ENCODE results near the gene UPB1. TPM values are rescaled to one million over a fixed set of nuclear protein-coding genes. Genes with fewer than 3 reads are reported as not detected.

UPB1 gene
- total and polyA plus RNA-seq, 8 donors, result 0.35 to 0.73 TPM; not detected in 6

DNA sequence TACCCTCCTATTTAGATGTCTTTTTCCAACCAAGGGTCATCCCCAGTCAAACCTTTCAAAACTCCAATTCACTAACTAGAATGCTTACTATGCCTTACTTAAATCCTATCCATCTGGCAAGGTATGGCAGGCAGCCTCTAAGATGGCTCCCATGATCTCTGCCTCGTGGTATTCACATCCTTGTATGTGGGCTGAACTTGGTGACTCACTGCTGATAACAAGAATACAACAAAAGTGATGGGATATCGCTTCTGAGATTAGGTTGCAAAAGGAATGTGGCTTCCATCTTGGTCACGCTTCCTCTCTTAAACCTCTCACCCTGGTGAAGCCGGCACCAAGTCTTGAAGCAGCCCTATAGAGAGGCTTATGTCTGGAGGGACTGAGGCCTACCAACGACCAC, 29.6 kb upstream of the UPB1 start:
- peaks cover 3 to 28% (median 14%) of the 10 kb centered on the region in 4 donors for H3K4me1 ChIP-seq
- intact Hi-C loops (cut with DNase I; ENCODE audit: low total_unique reads), result no loop called here
- no peak overlapping the region for H3K27ac ChIP-seq
- H3K27me3 ChIP-seq, result no peaks in the 10 kb centered on the region
- no peak for DNase-seq
- TF ChIP-seq, protein P1, sequence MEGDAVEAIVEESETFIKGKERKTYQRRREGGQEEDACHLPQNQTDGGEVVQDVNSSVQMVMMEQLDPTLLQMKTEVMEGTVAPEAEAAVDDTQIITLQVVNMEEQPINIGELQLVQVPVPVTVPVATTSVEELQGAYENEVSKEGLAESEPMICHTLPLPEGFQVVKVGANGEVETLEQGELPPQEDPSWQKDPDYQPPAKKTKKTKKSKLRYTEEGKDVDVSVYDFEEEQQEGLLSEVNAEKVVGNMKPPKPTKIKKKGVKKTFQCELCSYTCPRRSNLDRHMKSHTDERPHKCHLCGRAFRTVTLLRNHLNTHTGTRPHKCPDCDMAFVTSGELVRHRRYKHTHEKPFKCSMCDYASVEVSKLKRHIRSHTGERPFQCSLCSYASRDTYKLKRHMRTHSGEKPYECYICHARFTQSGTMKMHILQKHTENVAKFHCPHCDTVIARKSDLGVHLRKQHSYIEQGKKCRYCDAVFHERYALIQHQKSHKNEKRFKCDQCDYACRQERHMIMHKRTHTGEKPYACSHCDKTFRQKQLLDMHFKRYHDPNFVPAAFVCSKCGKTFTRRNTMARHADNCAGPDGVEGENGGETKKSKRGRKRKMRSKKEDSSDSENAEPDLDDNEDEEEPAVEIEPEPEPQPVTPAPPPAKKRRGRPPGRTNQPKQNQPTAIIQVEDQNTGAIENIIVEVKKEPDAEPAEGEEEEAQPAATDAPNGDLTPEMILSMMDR (IDR thresholded peaks at IDR 0.05), result no peak
- TF ChIP-seq POLR2A (IDR thresholded peaks at IDR 0.05), result no peak
- TF ChIP-seq POLR2AphosphoS5 (IDR thresholded peaks at IDR 0.05), result no peak
- TF ChIP-seq EP300 (IDR thresholded peaks at IDR 0.05), result no peak
- WGBS, 5 donors, result 60 to 66% (median 64%) methylated on average over 4 to 5 of the region's 5 CpGs
- H3K9me3 ChIP-seq, result no peaks in the 10 kb centered on the region
- H3K36me3 ChIP-seq, result no peaks in the 10 kb centered on the region
- H3K4me3 ChIP-seq, result no peak overlapping the region

DNA sequence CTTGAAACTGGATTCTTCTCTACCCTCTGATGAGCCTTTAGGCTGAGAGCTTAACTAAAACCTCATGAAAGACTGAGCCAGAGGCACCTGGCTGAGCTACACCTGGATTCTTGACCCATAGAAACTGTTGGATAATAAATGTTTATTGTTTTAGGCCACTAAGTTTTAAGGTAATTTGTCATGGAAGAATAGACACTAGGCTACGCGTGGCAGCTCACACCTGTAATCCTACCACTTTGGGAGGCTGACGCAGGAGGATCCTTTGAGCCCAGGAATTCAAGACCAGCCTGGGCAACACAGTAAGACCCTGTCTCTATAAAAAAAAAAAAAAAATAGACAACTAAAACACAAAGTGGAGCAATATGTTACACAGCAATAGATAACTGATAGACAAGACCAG, 29.2 kb upstream of the UPB1 start:
- no peaks in the 10 kb centered on the region for H3K9me3 ChIP-seq
- no peak for DNase-seq
- intact Hi-C loops (cut with DNase I; ENCODE audit: low total_unique reads), result no loop called here
- no peaks in the 10 kb centered on the region for H3K27me3 ChIP-seq
- no peaks in the 10 kb centered on the region for H3K36me3 ChIP-seq
- no peak overlapping the region for H3K4me3 ChIP-seq
- H3K27ac ChIP-seq, result no peak overlapping the region
- peaks cover 0 to 24% (median 12%) of the 10 kb centered on the region in 4 donors for H3K4me1 ChIP-seq
- TF ChIP-seq, protein P1 (IDR thresholded peaks at IDR 0.05), result no peak
- TF ChIP-seq POLR2A (IDR thresholded peaks at IDR 0.05) (no peak), POLR2AphosphoS5 (IDR thresholded peaks at IDR 0.05) (no peak), EP300 (IDR thresholded peaks at IDR 0.05) (no peak)
- 89 to 98% (median 95%) methylated on average over 3 of the region's 3 CpGs for WGBS, 5 donors

DNA sequence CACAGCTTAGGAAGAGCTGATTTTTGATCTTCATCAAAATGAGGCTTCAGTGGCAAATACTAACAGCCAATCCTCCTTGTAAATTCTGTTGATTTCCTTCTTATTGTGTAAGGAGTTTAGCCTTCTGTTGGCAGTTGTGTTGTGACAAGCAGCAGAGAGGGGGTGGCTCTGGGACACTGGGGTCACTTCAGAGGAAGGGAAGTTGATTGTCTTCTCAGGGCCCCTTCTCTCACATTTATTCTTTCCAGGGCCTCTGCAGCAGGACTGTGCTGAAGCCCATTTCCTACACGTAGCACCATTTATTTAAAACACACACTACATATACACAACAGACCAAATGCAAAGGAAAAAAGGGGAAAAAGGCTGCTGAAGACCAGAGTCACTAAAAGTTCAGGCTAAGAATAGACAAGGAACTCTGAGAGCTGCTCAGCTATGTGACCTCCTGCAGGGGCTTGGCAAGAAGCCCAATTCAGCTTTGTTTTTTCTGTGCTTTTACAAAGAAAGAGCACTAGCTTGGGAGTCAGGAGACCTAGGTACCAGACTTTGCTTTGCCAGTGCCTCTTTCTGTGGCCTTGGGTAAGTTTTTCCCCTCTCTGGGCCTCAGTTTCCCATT, 28.3 kb upstream of the UPB1 start:
- peak in 1 of 2 donors; percentile 78 for DNase-seq
- Histone ChIP-seq H3K27me3 (no peaks in the 10 kb centered on the region), H3K36me3 (no peaks in the 10 kb centered on the region), H3K4me3 (no peak overlapping the region), H3K9me3 (no peaks in the 10 kb centered on the region), H3K27ac (peak overlapping the region in 1 of 5 donors; percentile 9), H3K4me1 (peaks cover 0 to 22% (median 12%) of the 10 kb centered on the region in 4 donors)
- TF ChIP-seq POLR2A (IDR thresholded peaks at IDR 0.05), result no peak
- no peak for TF ChIP-seq POLR2AphosphoS5 (IDR thresholded peaks at IDR 0.05)
- TF ChIP-seq, protein P1 (IDR thresholded peaks at IDR 0.05), result no peak
- no peak for TF ChIP-seq EP300 (IDR thresholded peaks at IDR 0.05)
- intact Hi-C loops (cut with DNase I; ENCODE audit: low total_unique reads), result no loop called here
- 43 to 60% (median 52%) methylated on average over 1 of the region's 1 CpG for WGBS, 5 donors

DNA sequence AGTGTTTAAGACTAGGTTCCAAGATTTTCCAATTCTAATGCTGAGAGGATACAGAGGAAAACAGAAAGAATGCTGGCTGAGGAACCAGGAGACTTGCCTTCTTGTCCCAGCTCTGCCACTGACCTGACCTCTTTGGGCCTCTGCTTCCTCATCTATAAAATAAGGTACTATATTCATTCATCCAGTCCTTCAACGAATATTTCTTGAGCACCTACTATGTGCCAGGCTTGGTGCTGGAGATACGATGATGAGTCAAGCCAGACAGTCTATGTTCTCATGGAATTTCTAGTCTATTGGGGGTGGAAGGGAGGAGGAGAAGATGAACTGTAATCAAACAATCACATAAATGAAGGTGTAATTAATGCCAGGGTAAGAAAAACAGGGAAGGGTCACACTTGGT, 27.8 kb upstream of the UPB1 start:
- intact Hi-C loops (cut with DNase I; ENCODE audit: low total_unique reads), result no loop called here
- no peak for DNase-seq
- no peak for TF ChIP-seq POLR2A (IDR thresholded peaks at IDR 0.05)
- no peak for TF ChIP-seq POLR2AphosphoS5 (IDR thresholded peaks at IDR 0.05)
- TF ChIP-seq, protein P1 (IDR thresholded peaks at IDR 0.05), result no peak
- TF ChIP-seq EP300 (IDR thresholded peaks at IDR 0.05), result no peak
- H3K36me3 ChIP-seq, result no peaks in the 10 kb centered on the region
- 68 to 81% (median 77%) methylated on average over 2 of the region's 2 CpGs for WGBS, 5 donors
- H3K9me3 ChIP-seq, result no peaks in the 10 kb centered on the region
- H3K4me3 ChIP-seq, result no peak overlapping the region
- no peaks in the 10 kb centered on the region for H3K27me3 ChIP-seq
- H3K4me1 ChIP-seq, result peaks cover 0 to 22% (median 12%) of the 10 kb centered on the region in 4 donors
- H3K27ac ChIP-seq, result peak overlapping the region in 1 of 5 donors; percentile 9
